ENCODE data around the gene GMCL1. TPM values are rescaled to one million over a fixed set of nuclear protein-coding genes. Genes with fewer than 3 reads are reported as not detected.

GMCL1 gene
- total and polyA plus RNA-seq, 2 of the 13 experiments (the other 11 are each of a cell fraction or from before 2014, with no cell fraction given), result 18.7 to 24.0 TPM

DNA sequence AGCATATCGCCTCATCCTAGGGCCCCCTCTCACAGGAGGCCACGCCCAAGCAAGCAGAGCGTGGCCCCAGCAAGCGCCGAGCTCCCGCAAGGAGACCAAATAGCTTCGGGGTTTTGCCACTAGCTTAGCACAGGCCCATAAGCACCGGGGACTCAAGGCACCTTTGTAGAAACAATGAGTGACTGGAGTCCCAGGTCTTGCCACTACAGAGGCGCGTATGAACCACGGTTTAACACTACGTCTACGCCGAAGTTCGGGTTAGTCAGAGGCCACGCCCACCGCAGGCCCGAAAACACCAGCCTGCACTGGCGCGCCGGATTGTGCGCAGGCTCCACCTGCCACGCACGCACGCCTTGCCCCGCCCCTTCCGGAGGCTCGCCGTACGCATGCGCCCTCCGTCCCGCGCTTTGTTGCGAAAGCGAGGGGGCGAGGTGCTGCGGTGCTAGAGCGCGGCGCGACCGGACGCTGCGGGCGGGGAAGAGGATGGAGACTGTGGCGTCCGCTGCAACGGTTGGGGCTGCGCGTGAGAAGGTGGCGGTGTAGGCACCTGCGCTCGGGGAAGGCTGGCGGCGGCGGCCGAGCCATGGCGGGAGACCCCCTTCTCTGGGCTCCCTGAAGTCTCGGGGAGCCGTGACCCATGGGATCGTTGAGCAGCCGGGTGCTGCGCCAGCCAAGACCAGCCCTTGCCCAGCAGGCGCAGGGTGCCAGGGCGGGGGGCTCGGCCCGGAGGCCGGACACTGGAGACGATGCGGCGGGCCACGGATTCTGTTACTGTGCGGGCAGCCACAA, at the start of gene GMCL1 (continued):
- TF ChIP-seq, protein P1, sequence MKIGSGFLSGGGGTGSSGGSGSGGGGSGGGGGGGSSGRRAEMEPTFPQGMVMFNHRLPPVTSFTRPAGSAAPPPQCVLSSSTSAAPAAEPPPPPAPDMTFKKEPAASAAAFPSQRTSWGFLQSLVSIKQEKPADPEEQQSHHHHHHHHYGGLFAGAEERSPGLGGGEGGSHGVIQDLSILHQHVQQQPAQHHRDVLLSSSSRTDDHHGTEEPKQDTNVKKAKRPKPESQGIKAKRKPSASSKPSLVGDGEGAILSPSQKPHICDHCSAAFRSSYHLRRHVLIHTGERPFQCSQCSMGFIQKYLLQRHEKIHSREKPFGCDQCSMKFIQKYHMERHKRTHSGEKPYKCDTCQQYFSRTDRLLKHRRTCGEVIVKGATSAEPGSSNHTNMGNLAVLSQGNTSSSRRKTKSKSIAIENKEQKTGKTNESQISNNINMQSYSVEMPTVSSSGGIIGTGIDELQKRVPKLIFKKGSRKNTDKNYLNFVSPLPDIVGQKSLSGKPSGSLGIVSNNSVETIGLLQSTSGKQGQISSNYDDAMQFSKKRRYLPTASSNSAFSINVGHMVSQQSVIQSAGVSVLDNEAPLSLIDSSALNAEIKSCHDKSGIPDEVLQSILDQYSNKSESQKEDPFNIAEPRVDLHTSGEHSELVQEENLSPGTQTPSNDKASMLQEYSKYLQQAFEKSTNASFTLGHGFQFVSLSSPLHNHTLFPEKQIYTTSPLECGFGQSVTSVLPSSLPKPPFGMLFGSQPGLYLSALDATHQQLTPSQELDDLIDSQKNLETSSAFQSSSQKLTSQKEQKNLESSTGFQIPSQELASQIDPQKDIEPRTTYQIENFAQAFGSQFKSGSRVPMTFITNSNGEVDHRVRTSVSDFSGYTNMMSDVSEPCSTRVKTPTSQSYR (CRISPR knock-in tag; IDR thresholded peaks at IDR 0.05; ENCODE audit: borderline replicate concordance), result peak; percentile 68; the same call in 1 of the 2 replicates
- peak; percentile 99 for TF ChIP-seq BCL3 (CRISPR knock-in tag; IDR thresholded peaks at IDR 0.05)
- TF ChIP-seq NR2F6 (IDR thresholded peaks at IDR 0.05), result no peak
- peak; percentile 74 for TF ChIP-seq NR2F6 (CRISPR knock-in tag; IDR thresholded peaks at IDR 0.05)
- no peak for TF ChIP-seq PTBP1 (IDR thresholded peaks at IDR 0.05; ENCODE audit: low read depth, low read length, poor library complexity, severe bottlenecking)
- TF ChIP-seq ZNF33A (CRISPR knock-in tag; IDR thresholded peaks at IDR 0.05; ENCODE audit: borderline replicate concordance), result peak; percentile 91; the same call in 1 of the 2 replicates
- TF ChIP-seq ZNF850 (CRISPR knock-in tag; conservative IDR thresholded peaks at IDR 0.05), result no peak
- TF ChIP-seq HNRNPK (IDR thresholded peaks at IDR 0.05; ENCODE audit: low read depth, low read length, poor library complexity, severe bottlenecking), result peak; percentile 42
- TF ChIP-seq, protein P2, sequence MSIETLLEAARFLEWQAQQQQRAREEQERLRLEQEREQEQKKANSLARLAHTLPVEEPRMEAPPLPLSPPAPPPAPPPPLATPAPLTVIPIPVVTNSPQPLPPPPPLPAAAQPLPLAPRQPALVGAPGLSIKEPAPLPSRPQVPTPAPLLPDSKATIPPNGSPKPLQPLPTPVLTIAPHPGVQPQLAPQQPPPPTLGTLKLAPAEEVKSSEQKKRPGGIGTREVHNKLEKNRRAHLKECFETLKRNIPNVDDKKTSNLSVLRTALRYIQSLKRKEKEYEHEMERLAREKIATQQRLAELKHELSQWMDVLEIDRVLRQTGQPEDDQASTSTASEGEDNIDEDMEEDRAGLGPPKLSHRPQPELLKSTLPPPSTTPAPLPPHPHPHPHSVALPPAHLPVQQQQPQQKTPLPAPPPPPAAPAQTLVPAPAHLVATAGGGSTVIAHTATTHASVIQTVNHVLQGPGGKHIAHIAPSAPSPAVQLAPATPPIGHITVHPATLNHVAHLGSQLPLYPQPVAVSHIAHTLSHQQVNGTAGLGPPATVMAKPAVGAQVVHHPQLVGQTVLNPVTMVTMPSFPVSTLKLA (IDR thresholded peaks at IDR 0.05), result peak; percentile 93
- TF ChIP-seq PCBP2 (optimal IDR thresholded peaks at IDR 0.05; ENCODE audit: low read depth, low read length, poor library complexity, severe bottlenecking), result no peak
- TF ChIP-seq, protein P3, sequence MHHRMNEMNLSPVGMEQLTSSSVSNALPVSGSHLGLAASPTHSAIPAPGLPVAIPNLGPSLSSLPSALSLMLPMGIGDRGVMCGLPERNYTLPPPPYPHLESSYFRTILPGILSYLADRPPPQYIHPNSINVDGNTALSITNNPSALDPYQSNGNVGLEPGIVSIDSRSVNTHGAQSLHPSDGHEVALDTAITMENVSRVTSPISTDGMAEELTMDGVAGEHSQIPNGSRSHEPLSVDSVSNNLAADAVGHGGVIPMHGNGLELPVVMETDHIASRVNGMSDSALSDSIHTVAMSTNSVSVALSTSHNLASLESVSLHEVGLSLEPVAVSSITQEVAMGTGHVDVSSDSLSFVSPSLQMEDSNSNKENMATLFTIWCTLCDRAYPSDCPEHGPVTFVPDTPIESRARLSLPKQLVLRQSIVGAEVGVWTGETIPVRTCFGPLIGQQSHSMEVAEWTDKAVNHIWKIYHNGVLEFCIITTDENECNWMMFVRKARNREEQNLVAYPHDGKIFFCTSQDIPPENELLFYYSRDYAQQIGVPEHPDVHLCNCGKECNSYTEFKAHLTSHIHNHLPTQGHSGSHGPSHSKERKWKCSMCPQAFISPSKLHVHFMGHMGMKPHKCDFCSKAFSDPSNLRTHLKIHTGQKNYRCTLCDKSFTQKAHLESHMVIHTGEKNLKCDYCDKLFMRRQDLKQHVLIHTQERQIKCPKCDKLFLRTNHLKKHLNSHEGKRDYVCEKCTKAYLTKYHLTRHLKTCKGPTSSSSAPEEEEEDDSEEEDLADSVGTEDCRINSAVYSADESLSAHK (CRISPR knock-in tag; IDR thresholded peaks at IDR 0.05; ENCODE audit: borderline replicate concordance), result no peak
- TF ChIP-seq NCOA2 (CRISPR knock-in tag; IDR thresholded peaks at IDR 0.05), result peak; percentile 86
- TF ChIP-seq POLR2AphosphoS2 (IDR thresholded peaks at IDR 0.05; ENCODE audit: low read depth, low read length), result no peak; the same call in 1 of the 2 replicates
- TF ChIP-seq ZMYM3 (CRISPR knock-in tag; IDR thresholded peaks at IDR 0.05), result no peak; the same call in 1 of the 2 replicates
- peak; percentile 83 for TF ChIP-seq FOXK2 (IDR thresholded peaks at IDR 0.05)
- TF ChIP-seq KDM6A (CRISPR knock-in tag; IDR thresholded peaks at IDR 0.05; ENCODE audit: low read depth), result peak; percentile 43; the same call in 1 of the 2 replicates
- TF ChIP-seq ZMYM4 (CRISPR knock-in tag; IDR thresholded peaks at IDR 0.05), result peak; percentile 98
- TF ChIP-seq ZNF7 (CRISPR knock-in tag; IDR thresholded peaks at IDR 0.05), result no peak
- TF ChIP-seq RBM39 (IDR thresholded peaks at IDR 0.05; ENCODE audit: low read depth, low read length, poor library complexity, severe bottlenecking), result no peak
- peak; percentile 92; the same call in 1 of the 2 replicates for TF ChIP-seq ZNF563 (CRISPR knock-in tag; IDR thresholded peaks at IDR 0.05)
- TF ChIP-seq FOXK1 (CRISPR knock-in tag; IDR thresholded peaks at IDR 0.05; ENCODE audit: borderline replicate concordance, low read depth), result peak; percentile 94
- TF ChIP-seq HMG20B (CRISPR knock-in tag; conservative IDR thresholded peaks at IDR 0.05), result peak; percentile 42; the same call in 1 of the 2 replicates
